GM12878 (cell line): ENCODE results near the gene PLCG2. TPM values are rescaled to one million over a fixed set of nuclear protein-coding genes. Genes with fewer than 3 reads are reported as not detected.

Source experiments
- ASH2L ChIP-seq: fragments of 300-600, 200-600 bp; sonication (generic); IDR thresholded peaks from 2 replicates; pipeline ENCODE4 v1.6.1; 2017; ENCODE audit warnings: low read depth, mild to moderate bottlenecking, borderline replicate concordance
- BCL11A ChIP-seq: IDR thresholded peaks from 2 replicates; pipeline ENCODE4 v1.6.1; 2011; ENCODE audit warnings: low read depth, low read length
- BRCA1 ChIP-seq: IDR thresholded peaks from 2 replicates; pipeline ENCODE4 v1.6.1; 2011; ENCODE audit warnings: low read depth, low read length, improper control_type of control experiment
- CREB1 ChIP-seq: IDR thresholded peaks from 2 replicates; pipeline ENCODE4 v1.6.1; 2012; ENCODE audit warnings: low read depth, mild to moderate bottlenecking, inconsistent platforms
- FOXK2 ChIP-seq: fragments of 450-650 bp; IDR thresholded peaks from 2 replicates; pipeline ENCODE4 v1.6.1; 2017; ENCODE audit warnings: mild to moderate bottlenecking, moderate library complexity
- KLF5 ChIP-seq: fragments of 450-650 bp; IDR thresholded peaks from 2 replicates; pipeline ENCODE4 v1.6.1; 2014; ENCODE audit warnings: mild to moderate bottlenecking; ENCODE audit not compliant: partially characterized antibody
- MEF2B ChIP-seq: fragments of 450-650 bp; IDR thresholded peaks from 2 replicates; pipeline ENCODE4 v1.6.1; 2018; ENCODE audit warnings: mild to moderate bottlenecking, moderate library complexity; ENCODE audit not compliant: partially characterized antibody, poor library complexity, severe bottlenecking
- MTA2 ChIP-seq: fragments of 450-650 bp; IDR thresholded peaks from 2 replicates; pipeline ENCODE4 v1.6.1; 2016; ENCODE audit warnings: low read depth, mild to moderate bottlenecking, moderate library complexity
- NR2F1 ChIP-seq: fragments of 450-650 bp; conservative IDR thresholded peaks from 2 replicates; pipeline ENCODE4 v1.6.1; 2017; ENCODE audit warnings: mild to moderate bottlenecking
- RBBP5 ChIP-seq: fragments of 200-600 bp; sonication (generic); conservative IDR thresholded peaks from 2 replicates; pipeline ENCODE4 v1.6.1; 2016
- SMAD5 ChIP-seq: IDR thresholded peaks from 2 replicates; pipeline ENCODE4 v1.6.1; 2016; ENCODE audit warnings: antibody characterized with exemption, low read depth
- SREBF1 ChIP-seq: IDR thresholded peaks from 2 replicates; pipeline ENCODE4 v1.6.1; 2012; ENCODE audit warnings: mild to moderate bottlenecking, low read length
- STAT1 ChIP-seq: fragments of 450-650 bp; conservative IDR thresholded peaks from 2 replicates; pipeline ENCODE4 v1.6.1; 2014; ENCODE audit warnings: antibody characterized with exemption, mild to moderate bottlenecking
- SUZ12 ChIP-seq: fragments of 200-600 bp; sonication (generic); IDR thresholded peaks from one replicate; pipeline ENCODE4 v1.6.1; 2018; ENCODE audit warnings: antibody characterized with exemption, mild to moderate bottlenecking; ENCODE audit not compliant: unreplicated experiment
- ZNF622 ChIP-seq: fragments of 450-650 bp; IDR thresholded peaks from 2 replicates; pipeline ENCODE4 v1.6.1; 2017; ENCODE audit warnings: mild to moderate bottlenecking, inconsistent platforms
- polyA plus RNA-seq, 11 experiments: library from polyadenylated mRNA; depleted of rRNA in 4 of 11; unstranded in 6 of 11; stranded (reverse) in 5 of 11; fragments of >200 nt; fragmentation: Nextera tagmentation in 4 of 11; fragmentation: Illumina TruSeq in 1 of 11; extraction: Ambion mirVana in 4 of 11; extraction: Trizol in 1 of 11; gene quantifications; 1 replicate in 1 of 11; 2 replicates in 10 of 11; pipeline versions ENCODE4 v1.2.1 to v1.2.3, GENCODE V29; 2011 to 2016; ENCODE audit warnings: inconsistent platforms in 2 of 11, missing spikeins in 2 of 11, low read depth in 1 of 11
- total RNA-seq, 4 experiments: library from RNA; depleted of rRNA in 3 of 4; stranded (reverse); fragments of >200 nt in 3 of 4; fragmentation: Illumina TruSeq in 1 of 4; extraction: Trizol in 1 of 4; gene quantifications; 2 replicates each; pipeline versions ENCODE4 v1.2.1 to v1.2.3, GENCODE V29; 2013 to 2021
- TF ChIP-seq, protein P1 (sequence below): fragments of 450-650 bp; formaldehyde crosslinking; IDR thresholded peaks from 2 replicates; pipeline ENCODE4 v1.4.0; 2020; ENCODE audit warnings: mild to moderate bottlenecking, moderate library complexity
- TF ChIP-seq, protein P2 (sequence below): fragments of 450-650 bp; IDR thresholded peaks from 2 replicates; pipeline ENCODE4 v1.6.1; 2016; ENCODE audit warnings: mild to moderate bottlenecking, moderate library complexity, borderline replicate concordance
- TF ChIP-seq, protein P3 (sequence below): fragments of 450-650 bp; IDR thresholded peaks from 2 replicates; pipeline ENCODE4 v1.6.1; 2017; ENCODE audit warnings: mild to moderate bottlenecking, moderate library complexity
- TF ChIP-seq, protein P4 (sequence below): IDR thresholded peaks from 2 replicates; pipeline ENCODE4 v1.6.1; 2011; ENCODE audit warnings: borderline replicate concordance, low read depth, mild to moderate bottlenecking, moderate library complexity, mixed read lengths, low read length; ENCODE audit not compliant: insufficient read depth; ENCODE audit errors: extremely low read length

PLCG2 gene
- total and polyA plus RNA-seq, 10 of the 15 experiments (the other 5 are each of a cell fraction or from before 2014, with no cell fraction given) = 47.6 to 256 (median 149) TPM

DNA sequence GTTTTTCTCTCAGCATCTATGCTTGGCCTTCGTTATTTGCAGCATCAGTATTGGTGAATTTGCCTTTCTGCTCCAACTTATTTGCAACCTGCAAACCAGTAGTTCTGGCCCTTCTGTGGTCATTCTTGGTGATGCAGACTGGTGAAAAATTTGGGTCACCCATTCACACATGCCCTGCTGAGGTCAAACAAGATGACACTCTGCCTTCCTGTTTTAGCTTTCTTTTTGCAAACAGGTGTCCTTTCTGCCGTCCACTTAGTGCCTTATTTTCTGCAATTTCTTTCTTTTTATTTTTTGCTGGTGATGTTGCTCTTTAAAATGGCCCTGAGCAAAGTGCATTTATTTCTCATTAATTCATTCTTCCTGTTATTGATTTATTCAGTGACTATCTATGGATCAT lies 31.3 kb downstream of the PLCG2 start (continued):
- TF ChIP-seq, protein P1, sequence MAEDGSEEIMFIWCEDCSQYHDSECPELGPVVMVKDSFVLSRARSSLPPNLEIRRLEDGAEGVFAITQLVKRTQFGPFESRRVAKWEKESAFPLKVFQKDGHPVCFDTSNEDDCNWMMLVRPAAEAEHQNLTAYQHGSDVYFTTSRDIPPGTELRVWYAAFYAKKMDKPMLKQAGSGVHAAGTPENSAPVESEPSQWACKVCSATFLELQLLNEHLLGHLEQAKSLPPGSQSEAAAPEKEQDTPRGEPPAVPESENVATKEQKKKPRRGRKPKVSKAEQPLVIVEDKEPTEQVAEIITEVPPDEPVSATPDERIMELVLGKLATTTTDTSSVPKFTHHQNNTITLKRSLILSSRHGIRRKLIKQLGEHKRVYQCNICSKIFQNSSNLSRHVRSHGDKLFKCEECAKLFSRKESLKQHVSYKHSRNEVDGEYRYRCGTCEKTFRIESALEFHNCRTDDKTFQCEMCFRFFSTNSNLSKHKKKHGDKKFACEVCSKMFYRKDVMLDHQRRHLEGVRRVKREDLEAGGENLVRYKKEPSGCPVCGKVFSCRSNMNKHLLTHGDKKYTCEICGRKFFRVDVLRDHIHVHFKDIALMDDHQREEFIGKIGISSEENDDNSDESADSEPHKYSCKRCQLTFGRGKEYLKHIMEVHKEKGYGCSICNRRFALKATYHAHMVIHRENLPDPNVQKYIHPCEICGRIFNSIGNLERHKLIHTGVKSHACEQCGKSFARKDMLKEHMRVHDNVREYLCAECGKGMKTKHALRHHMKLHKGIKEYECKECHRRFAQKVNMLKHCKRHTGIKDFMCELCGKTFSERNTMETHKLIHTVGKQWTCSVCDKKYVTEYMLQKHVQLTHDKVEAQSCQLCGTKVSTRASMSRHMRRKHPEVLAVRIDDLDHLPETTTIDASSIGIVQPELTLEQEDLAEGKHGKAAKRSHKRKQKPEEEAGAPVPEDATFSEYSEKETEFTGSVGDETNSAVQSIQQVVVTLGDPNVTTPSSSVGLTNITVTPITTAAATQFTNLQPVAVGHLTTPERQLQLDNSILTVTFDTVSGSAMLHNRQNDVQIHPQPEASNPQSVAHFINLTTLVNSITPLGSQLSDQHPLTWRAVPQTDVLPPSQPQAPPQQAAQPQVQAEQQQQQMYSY (CRISPR knock-in tag) = no peak
- TF ChIP-seq, protein P2, sequence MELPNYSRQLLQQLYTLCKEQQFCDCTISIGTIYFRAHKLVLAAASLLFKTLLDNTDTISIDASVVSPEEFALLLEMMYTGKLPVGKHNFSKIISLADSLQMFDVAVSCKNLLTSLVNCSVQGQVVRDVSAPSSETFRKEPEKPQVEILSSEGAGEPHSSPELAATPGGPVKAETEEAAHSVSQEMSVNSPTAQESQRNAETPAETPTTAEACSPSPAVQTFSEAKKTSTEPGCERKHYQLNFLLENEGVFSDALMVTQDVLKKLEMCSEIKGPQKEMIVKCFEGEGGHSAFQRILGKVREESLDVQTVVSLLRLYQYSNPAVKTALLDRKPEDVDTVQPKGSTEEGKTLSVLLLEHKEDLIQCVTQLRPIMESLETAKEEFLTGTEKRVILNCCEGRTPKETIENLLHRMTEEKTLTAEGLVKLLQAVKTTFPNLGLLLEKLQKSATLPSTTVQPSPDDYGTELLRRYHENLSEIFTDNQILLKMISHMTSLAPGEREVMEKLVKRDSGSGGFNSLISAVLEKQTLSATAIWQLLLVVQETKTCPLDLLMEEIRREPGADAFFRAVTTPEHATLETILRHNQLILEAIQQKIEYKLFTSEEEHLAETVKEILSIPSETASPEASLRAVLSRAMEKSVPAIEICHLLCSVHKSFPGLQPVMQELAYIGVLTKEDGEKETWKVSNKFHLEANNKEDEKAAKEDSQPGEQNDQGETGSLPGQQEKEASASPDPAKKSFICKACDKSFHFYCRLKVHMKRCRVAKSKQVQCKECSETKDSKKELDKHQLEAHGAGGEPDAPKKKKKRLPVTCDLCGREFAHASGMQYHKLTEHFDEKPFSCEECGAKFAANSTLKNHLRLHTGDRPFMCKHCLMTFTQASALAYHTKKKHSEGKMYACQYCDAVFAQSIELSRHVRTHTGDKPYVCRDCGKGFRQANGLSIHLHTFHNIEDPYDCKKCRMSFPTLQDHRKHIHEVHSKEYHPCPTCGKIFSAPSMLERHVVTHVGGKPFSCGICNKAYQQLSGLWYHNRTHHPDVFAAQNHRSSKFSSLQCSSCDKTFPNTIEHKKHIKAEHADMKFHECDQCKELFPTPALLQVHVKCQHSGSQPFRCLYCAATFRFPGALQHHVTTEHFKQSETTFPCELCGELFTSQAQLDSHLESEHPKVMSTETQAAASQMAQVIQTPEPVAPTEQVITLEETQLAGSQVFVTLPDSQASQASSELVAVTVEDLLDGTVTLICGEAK = no peak
- peak; percentile 66 for TF ChIP-seq MTA2
- TF ChIP-seq NR2F1 = peak; percentile 92
- no peak for TF ChIP-seq FOXK2
- TF ChIP-seq RBBP5 = no peak
- no peak for TF ChIP-seq KLF5
- no peak for TF ChIP-seq CREB1
- no peak for TF ChIP-seq ASH2L
- TF ChIP-seq ZNF622 = no peak
- peak; percentile 60 for TF ChIP-seq MEF2B
- TF ChIP-seq, protein P3, sequence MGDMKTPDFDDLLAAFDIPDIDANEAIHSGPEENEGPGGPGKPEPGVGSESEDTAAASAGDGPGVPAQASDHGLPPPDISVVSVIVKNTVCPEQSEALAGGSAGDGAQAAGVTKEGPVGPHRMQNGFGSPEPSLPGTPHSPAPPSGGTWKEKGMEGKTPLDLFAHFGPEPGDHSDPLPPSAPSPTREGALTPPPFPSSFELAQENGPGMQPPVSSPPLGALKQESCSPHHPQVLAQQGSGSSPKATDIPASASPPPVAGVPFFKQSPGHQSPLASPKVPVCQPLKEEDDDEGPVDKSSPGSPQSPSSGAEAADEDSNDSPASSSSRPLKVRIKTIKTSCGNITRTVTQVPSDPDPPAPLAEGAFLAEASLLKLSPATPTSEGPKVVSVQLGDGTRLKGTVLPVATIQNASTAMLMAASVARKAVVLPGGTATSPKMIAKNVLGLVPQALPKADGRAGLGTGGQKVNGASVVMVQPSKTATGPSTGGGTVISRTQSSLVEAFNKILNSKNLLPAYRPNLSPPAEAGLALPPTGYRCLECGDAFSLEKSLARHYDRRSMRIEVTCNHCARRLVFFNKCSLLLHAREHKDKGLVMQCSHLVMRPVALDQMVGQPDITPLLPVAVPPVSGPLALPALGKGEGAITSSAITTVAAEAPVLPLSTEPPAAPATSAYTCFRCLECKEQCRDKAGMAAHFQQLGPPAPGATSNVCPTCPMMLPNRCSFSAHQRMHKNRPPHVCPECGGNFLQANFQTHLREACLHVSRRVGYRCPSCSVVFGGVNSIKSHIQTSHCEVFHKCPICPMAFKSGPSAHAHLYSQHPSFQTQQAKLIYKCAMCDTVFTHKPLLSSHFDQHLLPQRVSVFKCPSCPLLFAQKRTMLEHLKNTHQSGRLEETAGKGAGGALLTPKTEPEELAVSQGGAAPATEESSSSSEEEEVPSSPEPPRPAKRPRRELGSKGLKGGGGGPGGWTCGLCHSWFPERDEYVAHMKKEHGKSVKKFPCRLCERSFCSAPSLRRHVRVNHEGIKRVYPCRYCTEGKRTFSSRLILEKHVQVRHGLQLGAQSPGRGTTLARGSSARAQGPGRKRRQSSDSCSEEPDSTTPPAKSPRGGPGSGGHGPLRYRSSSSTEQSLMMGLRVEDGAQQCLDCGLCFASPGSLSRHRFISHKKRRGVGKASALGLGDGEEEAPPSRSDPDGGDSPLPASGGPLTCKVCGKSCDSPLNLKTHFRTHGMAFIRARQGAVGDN = no peak
- TF ChIP-seq SMAD5 = no peak
- TF ChIP-seq STAT1 = no peak
- no peak for TF ChIP-seq SREBF1
- TF ChIP-seq, protein P4, sequence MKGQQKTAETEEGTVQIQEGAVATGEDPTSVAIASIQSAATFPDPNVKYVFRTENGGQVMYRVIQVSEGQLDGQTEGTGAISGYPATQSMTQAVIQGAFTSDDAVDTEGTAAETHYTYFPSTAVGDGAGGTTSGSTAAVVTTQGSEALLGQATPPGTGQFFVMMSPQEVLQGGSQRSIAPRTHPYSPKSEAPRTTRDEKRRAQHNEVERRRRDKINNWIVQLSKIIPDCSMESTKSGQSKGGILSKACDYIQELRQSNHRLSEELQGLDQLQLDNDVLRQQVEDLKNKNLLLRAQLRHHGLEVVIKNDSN = no peak
- no peak for TF ChIP-seq BRCA1
- TF ChIP-seq BCL11A = peak; percentile 67
- TF ChIP-seq SUZ12 = no peak
